Skin epidermis (tissue), 12 donors: Measurements from ENCODE around the gene ADA.
A peak's percentile ranks its signal among the peaks of the same experiment; 100 is the strongest.

ENCODE experiments used
- H3K27ac ChIP-seq, 21 experiments: fragments of 200-600 bp; sonication (generic) in 11 of 21; one replicate each; pipeline ENCODE4 v1.5.0; 2020; ENCODE audit warnings: mild to moderate bottlenecking in 3 of 21, inconsistent platforms in 2 of 21, moderate library complexity in 2 of 21
- H3K4me3 ChIP-seq, 7 experiments: fragments of 200-600 bp; sonication (generic) in 2 of 7; one replicate each; pipeline ENCODE4 v1.5.0; 2020; ENCODE audit warnings: inconsistent platforms in 2 of 7, mild to moderate bottlenecking in 2 of 7, moderate library complexity in 1 of 7

The ADA gene

DNA sequence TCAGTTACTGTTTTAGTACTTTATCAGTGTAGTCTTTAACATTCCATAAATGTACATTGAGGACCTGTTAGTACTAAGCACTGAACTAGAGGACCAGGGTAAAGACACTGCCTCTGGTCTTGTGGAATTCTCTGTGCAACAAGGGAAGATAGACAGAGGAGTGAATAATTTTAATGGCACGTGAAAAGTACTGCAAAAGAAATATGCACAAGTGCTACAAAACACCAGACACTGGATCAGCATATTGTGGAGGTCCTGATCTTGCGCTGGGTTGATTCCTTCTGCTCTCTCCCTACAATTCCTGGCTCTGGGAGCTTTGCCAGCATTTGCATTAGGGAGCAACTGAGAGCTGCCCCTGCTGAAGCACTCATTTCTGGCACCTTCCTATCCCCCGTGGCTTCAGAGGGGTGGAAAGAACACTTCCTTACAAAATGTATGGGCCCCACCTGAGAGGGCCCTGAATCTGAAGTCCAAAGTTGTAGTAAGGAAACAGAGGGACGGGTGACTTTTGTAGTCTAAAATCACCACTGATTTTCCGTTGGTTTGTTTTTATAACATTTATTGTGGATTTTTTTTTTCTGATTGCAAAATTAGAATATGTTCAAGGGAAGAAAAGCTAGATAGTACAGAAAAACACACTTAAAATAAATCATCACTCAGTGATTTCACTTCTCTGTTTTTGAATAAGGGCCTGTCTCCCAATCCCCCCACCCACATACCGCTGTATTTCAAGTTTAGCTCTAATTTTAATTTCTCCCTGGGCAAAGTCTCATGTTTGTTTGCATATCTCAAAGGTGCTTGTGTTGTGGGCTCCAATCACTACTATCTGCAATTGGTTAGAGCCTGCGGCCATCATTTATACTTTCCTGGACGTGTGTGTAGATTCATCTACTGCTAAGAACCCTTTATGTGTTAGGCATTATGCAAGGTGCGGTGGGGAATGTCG, 64.2 kb downstream of the ADA start:
- Histone ChIP-seq H3K27ac (peak overlapping the region in 4 of 21 experiments; percentile 22 to 65 (median 45)), H3K4me3 (no peak overlapping the region)

DNA sequence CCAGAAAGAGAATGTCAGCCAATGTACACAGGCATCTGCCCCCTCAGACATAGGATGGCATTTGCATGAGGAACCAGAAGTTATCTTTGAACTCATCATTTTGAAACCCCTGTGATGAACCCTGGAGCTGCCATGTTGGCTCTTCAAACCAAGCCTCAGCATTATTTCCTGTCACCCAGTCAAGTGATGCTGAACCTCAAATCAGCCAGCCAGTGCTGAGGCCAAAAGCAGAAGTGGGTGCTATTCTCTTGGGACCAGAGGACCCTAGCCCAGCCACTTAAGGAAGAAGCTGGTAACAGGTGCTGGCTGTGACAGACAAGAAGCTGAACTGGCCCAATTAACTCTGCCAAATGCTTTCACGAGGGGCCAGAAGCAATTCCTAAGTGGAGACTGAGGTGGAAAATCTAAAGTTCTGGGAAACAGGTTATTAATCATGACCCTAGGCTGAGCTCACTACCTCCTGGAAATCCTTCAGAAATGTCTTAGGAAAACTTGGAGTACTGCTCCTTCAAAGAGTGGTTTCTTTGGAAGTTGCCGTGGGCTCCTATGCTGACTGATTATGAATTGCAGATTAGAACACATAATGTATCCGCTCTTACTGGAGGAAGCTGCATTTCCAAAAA, 65.1 kb downstream of the ADA start:
- no peak overlapping the region for H3K4me3 ChIP-seq
- H3K27ac ChIP-seq = peak overlapping the region in 5 of 21 experiments; percentile 11 to 77 (median 37)

DNA sequence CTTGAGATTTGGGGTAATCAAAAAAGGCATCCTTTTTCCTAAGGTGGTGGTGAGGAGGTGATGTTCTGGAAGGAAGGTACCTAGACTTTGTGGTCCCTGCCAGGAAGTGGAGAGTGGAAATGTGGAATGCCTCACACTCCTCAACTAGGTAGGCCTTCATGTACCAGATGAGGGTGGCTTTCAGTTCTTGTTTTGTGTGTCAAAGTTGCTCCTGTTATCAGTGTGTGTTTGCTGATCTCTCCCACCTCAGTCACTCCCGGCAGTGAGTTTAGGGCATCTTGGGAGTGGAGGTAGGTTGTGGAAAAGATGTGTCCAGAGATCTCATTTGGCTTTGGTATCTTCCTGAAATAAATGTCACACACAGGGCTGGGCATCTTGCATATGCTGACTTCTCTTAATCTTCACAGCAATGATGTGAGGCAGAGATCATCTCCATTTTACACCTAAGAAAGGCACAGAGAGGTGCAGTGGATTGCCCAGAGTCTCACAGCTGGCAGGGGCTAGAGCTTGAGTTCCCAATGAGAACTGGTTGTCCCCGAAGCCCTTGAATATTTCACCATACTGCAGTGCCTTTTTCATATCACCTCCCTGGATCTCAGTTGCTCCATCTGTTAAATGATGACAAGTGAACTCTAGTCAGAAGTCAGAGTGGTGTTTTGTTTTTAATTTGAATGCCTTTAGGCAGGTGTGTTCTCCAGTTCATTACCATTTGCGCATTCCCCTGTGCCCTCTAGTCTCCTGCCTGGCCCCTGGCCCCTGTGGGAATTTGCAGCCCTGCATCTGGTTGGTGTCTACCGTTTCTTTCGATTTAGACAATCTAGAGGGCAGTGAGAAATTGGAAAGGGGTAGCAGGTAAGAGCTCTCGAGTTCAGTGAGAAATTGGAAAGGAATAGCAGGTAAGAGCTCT, 66.2 kb downstream of the ADA start:
- no peak overlapping the region for H3K4me3 ChIP-seq
- H3K27ac ChIP-seq = peak overlapping the region in 4 of 21 experiments; percentile 10 to 77 (median 43)

DNA sequence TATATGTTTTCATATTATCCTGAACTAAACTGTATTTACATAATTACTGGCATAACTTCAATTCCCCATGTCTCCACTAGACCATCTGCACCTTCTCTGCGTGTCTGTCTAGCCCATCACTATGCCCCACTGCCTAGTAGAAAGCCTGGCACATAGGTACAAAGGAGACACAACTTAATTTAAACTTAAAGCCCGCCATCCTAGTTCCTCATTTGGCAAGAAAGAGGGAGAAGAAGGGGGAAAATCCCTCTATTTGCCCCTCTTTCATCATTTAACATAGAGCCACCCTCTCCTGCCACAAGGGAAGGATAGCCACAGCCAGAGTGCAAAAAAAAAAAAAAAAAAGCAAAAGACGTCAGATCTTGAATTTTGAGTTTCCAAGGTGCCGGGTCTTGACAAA, 67.3 kb downstream of the ADA start:
- Histone ChIP-seq H3K27ac (peak overlapping the region in 2 of 21 experiments; percentile 8 to 77), H3K4me3 (no peak overlapping the region)

DNA sequence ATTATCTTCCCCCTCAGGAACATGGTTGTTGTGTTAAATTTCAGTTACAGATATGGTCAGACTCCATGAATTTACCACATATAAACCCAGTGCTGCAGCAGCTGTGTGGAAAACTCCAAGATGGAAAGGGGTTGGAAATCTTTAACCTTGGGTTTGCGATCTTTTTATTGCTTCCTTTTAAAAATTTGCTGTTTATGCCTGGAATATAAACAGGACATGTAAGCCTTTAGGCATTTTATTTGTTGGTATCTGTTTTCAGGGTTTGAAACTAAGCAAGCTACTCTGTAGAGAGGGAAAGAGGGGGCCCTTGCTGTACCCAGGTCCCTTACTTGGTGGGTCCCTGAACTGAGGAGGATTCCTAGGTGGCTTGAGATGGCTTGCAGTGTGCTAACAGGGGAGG, 68.3 kb downstream of the ADA start:
- Histone ChIP-seq H3K27ac (peak overlapping the region in 16 of 21 experiments; percentile 0 to 90 (median 60)), H3K4me3 (peak overlapping the region; percentile 0 to 27 (median 16))

DNA sequence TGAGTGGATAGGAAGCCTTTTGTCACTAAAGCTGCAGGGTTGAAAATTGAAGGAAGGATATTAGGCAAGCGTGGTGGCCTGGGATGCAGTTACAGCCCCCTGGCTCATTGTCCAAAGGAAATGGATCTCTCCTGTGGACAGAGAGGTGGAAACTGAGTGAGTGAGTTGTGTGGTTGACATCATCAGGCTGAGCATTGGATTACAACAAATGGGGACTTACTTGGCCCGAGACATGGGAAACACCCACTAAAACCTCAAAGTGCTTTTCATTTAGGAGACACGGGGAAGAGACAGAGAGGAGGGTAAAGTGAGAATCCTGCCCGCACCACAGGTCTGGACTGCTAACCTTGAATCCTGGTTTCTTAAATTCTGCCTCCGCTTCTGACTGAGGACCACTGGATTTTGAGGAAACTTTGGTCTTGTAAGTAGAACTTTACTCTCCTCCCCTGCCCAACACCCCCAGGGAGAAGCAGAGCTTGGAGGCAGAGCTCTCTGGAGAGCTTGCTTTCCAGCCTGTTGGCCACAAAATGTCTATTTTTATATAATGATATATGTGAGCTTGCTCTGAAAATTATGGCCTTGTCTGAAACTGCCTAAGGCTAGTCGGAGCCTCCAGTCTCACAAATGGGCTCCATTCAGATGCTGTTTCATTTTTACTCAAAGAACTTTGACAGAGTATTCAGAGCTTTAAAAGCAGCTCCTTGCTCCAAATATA, 69.0 kb downstream of the ADA start, which contains the start of gene PKIG:
Gene PKIG, plus strand, starts transcription at position 269 of the 715 bp plus-strand sequence. CDS start 31,978 bp downstream, outside the sequence.
- H3K27ac ChIP-seq = peak within 1 kb of the TSS in 18 of 21 experiments; percentile 1 to 90 (median 59)
- peak within 1 kb of the TSS; percentile 0 to 27 (median 16) for H3K4me3 ChIP-seq

DNA sequence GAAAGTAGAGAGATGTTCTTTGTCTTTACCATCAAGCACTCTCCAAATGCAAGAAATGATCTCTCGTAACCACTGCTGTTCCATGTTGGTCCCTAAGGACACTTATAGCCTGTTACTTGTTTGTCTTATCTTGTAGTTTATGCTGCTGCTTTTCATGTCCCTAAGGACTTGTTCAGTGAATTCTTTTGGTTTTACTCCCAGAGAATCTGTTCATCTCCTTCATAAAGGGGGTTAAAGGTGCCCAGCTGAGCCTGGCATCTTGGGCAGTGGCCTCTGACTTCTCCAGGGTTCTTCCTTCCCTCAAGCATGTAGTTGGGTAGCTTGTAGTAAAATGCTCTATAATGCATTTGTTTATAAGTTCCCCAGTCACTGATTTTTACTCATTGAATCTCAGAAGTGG, 70.0 kb downstream of the ADA start:
- Histone ChIP-seq H3K4me3 (no peak overlapping the region), H3K27ac (peak overlapping the region in 17 of 21 experiments; percentile 1 to 90 (median 60))

DNA sequence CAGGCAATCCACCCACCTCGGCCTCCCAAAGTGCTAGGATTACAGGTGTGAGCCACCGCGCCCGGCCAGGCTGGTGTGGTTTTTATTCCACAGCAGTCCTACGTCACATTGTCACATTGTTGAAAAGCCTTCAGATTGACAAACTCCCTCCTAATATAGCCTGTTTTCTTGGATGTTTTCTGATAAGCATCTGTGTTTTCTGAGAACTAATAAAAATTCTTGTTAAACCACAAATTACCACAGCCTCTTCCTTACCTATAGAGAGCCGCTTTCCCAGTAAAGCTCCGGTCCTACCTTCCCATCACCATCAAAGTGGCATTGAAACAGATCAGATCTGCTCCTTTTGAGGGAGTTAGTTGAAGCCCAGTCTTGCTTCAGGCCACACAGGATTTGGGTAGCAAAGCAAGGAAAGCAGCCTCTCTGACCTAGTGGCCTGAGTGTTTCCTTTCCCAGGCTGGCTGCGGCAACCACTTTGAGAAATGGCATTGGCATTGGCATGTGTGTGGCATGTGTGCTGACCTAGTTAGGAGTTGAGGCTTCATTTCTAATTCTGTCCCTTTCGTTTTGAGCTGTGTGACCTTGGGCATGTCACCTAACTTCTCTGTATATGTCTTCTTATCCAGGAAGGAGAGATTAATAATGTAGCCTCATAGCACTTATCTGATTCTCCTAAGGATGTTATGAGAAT, 70.8 kb downstream of the ADA start:
- H3K4me3 ChIP-seq = no peak overlapping the region
- peak overlapping the region in 9 of 21 experiments; percentile 1 to 90 (median 64) for H3K27ac ChIP-seq

DNA sequence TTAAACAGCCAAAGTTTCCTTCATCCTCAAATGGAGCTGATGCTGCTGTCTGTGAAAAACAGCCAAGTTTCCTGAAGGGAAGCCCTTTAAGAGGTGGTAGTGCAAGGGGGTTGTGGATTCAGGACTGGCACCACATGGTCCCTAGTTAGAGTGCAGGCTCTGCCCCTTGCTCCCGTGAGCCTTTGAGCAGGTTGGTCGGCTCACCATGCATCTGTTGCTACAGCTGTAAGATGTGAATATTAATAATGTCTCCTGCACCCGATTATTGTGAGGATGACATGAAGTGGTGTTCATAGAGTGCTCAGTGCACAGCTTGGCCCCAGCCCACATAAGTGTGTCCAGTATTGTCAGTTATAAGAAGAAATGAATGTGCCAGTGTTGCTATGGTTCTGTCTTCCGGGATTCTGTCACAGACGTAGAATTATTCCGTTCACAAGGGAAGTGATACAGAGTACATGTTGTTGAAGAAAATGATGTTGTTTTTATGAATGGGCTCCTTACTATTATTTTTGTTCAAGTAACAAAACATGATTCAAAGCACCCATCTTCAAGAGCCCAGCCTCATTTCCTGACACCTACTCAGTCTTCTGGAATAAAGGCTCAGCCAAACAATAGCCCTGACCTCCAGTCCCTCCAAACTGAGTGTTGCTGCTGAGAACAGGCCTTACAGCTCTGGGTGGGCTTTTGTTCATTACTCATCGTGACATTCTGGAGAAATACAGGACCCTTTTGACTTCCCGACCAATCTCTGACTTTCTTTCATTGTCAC, 72.0 kb downstream of the ADA start:
- Histone ChIP-seq H3K4me3 (no peak overlapping the region), H3K27ac (peak overlapping the region in 6 of 21 experiments; percentile 12 to 77 (median 56))

DNA sequence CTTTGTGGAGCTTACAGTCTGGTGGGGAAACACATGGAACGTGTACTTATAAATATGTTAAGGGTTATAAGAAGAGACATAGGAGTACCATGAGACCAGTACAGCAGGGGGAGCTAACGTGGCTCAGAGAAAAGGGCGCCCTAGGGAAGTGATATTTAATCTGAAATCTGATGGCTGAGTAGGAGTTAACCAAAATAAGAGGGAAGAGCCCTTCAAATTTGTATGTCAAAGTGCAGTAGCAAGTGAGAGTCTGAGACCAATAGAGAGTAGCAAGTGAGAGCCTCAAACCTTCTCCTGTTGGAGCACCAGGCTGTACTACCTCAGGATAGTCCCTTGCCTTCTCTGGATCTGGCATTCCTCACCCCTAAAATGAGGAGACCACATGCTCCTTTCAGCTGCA, 75.2 kb downstream of the ADA start:
- peak overlapping the region in 9 of 21 experiments; percentile 13 to 76 (median 40) for H3K27ac ChIP-seq

DNA sequence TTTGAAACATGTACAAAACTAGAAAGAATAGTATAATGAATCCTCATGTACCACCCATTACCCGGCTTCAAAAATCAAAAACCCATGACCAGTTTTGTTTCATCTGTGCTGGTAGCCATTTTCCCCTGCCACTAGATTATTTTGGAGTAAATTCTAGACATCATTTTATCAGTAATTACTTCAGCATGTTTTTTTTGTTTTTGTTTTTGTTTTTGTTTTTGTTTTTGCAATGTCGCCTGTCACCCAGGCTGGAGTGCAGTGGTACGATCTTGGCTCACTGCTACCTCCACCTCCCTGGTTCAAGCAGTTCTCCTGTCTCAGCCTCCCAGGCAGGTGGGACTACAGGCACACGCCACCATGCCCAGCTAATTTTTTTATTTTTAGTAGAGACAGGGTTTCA, 77.1 kb downstream of the ADA start:
- H3K27ac ChIP-seq = peak overlapping the region in 2 of 21 experiments; percentile 66 to 84
- H3K4me3 ChIP-seq = no peak overlapping the region

More for the DNA sequence above, 75.2 kb downstream of the ADA start:
- H3K4me3 ChIP-seq = no peak overlapping the region

DNA sequence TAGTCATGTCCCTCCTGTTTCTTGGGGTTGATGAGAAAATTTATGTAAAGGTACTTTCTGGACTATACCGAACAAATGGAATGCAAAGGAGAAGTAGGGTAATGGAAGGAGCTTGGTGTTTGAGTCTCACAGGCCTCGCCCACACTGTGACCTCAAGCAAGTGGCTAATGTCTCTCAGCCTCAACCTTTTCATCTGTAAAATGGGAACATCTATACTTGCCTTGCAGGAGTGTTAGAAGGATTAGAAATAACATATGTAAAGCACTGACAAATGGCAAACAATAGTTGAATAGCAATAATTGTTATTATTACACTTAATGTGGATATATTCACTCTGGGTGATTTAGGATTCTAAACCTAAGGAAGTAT, 78.0 kb downstream of the ADA start:
- H3K27ac ChIP-seq = peak overlapping the region in 17 of 21 experiments; percentile 19 to 84 (median 75)
- no peak overlapping the region for H3K4me3 ChIP-seq

DNA sequence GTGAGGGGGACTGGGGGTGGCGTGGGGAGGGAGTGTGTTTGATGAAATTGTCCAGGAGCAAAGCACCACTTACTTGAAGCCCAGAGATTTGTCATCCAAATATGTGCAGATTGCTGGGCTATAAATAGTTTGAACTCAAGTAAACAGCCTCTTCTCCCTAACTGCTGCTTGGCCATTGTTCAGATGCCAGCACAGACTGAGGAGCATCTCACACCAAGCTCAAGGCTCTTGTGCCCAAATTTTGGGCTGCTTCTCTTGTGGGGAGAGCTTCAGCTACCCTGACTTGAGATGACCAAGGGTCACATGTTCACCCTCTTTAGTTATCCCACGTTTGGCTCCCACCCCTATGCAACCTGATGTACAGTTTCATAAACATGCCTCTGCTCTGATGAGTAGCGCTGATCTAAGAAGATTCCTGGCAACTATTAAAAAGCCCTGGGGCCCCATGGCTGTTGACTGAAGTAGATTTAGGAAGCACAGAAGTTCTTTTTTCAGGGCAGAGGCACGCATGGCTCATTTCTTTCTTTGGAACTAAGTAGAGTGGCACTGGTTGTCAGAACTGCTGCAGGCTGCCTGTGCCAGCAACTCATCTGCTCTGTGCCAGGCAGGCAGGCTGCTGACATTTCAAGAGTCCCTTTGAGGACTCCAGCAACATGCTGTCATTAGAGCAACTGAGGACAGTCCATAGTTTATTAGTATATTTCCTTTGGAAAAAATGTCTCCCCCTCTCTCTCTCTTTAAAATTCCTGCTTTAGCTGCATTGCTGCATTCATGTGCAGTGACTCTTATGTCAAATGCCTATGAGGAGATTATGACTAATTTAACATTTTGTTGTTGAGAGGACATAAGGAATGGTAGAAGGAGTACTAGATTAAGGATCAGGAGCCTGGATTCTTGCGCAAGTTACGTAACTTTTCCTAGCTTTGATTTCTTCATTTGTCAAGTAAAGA, 78.7 kb downstream of the ADA start:
- Histone ChIP-seq H3K4me3 (no peak overlapping the region), H3K27ac (peak overlapping the region in 20 of 21 experiments; percentile 35 to 84 (median 72))

DNA sequence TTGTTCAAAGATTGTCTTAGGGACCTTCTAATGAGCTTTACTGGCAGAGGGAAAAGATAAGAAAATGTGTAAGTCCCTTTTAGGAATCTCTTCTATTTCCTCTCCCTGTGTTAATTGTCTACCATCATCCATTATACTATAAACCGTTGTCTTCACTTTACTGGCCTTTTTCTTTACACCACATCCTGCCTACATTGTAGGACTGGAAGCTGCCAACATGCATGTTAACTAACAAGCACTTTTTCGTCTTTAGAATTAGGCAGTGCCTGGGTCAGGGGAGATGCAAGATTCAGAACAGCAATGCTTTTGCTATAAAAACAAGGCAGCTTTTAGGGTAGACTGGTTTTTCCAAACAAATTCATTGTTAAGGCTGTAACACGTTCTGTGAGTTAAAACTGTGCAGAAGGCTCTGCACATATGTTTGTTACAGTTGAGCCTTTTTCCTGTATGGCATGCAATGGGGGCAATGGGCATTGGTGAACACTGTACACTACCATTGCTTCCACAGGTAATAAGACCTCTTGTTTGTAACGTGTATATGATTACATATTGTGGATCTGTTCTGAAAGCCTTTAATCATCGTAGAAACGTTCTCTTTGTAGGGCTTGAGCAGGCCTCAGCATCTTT, 80.0 kb downstream of the ADA start:
- peak overlapping the region in 9 of 21 experiments; percentile 3 to 84 (median 66) for H3K27ac ChIP-seq
- no peak overlapping the region for H3K4me3 ChIP-seq

DNA sequence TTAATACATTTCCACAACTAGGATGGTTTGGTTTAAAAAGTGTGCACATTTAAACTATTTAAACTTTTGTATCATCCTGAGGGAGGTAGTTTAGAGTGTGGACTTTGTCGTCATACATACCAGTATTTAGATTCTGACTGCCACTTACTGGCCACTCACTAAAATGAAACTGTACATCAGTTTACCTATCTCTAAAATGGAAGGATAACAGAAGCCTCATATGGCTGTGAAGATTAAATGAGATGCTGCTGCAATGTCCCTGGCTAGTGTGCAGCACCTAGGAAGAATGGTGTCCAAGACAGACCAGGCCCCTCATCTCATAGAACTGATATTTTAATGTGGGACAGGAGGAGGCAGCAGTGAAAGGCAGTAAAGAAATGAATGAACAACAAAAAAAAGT, 81.1 kb downstream of the ADA start:
- peak overlapping the region in 1 of 21 experiments; percentile 37 for H3K27ac ChIP-seq
- H3K4me3 ChIP-seq = no peak overlapping the region
